GM18861 (cell line): ENCODE measurements around the gene ADM5.

ENCODE experiments used
- ATAC-seq: cut with Tn5 transposase; IDR thresholded peaks from one replicate; pipeline ENCODE4 v1.9.1; 2021; ENCODE audit not compliant: unreplicated experiment

ADM5 gene

GRCh38 chr19:49679771-49680413 is 9.5 kb upstream of the ADM5 start:
- ATAC-seq, result no peak

- ATAC-seq, result no peak
These were observed 8.7 kb upstream of the ADM5 start for GRCh38 chr19:49680421-49681351.

- ATAC-seq, result no peak
These were observed 7.6 kb upstream of the ADM5 start for GRCh38 chr19:49681830-49682229.

- no peak for ATAC-seq
These were observed 7.1 kb upstream of the ADM5 start for GRCh38 chr19:49682274-49682673.

GRCh38 chr19:49683814-49684250 is 5.6 kb upstream of the ADM5 start:
- no peak for ATAC-seq

- ATAC-seq, result no peak
These were observed 5.0 kb upstream of the ADM5 start for GRCh38 chr19:49684251-49684982.

- no peak for ATAC-seq
These were observed 4.3 kb upstream of the ADM5 start for GRCh38 chr19:49684983-49685553.

GRCh38 chr19:49685845-49686332 is 3.5 kb upstream of the ADM5 start:
- ATAC-seq, result no peak

GRCh38 chr19:49686503-49687088 is 2.8 kb upstream of the ADM5 start:
- ATAC-seq, result no peak

GRCh38 chr19:49687150-49687549 is 2.2 kb upstream of the ADM5 start:
- ATAC-seq, result no peak

GRCh38 chr19:49687566-49688316 is 1.7 kb upstream of the ADM5 start:
- no peak for ATAC-seq

- no peak for ATAC-seq
These were observed 762 bp upstream of the ADM5 start for GRCh38 chr19:49688531-49689132.

- no peak for ATAC-seq
These were observed 773 bp downstream of the ADM5 start for GRCh38 chr19:49690079-49690655.

GRCh38 chr19:49690656-49691242 is 1.4 kb downstream of the ADM5 start, which contains the start of gene CPT1C:
TSS of gene CPT1C (plus strand) at chr19:49691116. CDS start at chr19:49692253, 1,137 bp downstream.
- ATAC-seq, result no peak

GRCh38 chr19:49691243-49692146 is 2.1 kb downstream of the ADM5 start:
- no peak for ATAC-seq

GRCh38 chr19:49692147-49692506 is 2.7 kb downstream of the ADM5 start:
- no peak for ATAC-seq

GRCh38 chr19:49696115-49696514 is 6.7 kb downstream of the ADM5 start:
- no peak for ATAC-seq

GRCh38 chr19:49696865-49697264 is 7.5 kb downstream of the ADM5 start:
- ATAC-seq, result no peak
